Endodermal cell (in vitro differentiated cells): ENCODE measurements around the gene NOCT. TPM values are rescaled to one million over a fixed set of nuclear protein-coding genes. Genes with fewer than 3 reads are reported as not detected.

Experiments
- DNase-seq: peaks from one replicate; pipeline ENCODE4 v3.0.0-alpha.2; 2017
- H3K27ac ChIP-seq: 2 replicates; pipeline ENCODE4 v1.5.1; 2013; ENCODE audit warnings: mild to moderate bottlenecking, low read depth, low read length, moderate library complexity
- H3K27me3 ChIP-seq: 2 replicates; pipeline ENCODE4 v1.6.1; 2013; ENCODE audit warnings: mild to moderate bottlenecking, low read length, moderate library complexity; ENCODE audit not compliant: insufficient read depth, control insufficient read depth, poor library complexity, severe bottlenecking
- H3K36me3 ChIP-seq: 2 replicates; pipeline ENCODE4 v1.7.0; 2013; ENCODE audit warnings: mild to moderate bottlenecking, low read length, moderate library complexity; ENCODE audit not compliant: control insufficient read depth, insufficient read depth
- H3K4me1 ChIP-seq: one replicate; pipeline ENCODE4 v1.7.0; 2013; ENCODE audit warnings: low read length; ENCODE audit not compliant: control insufficient read depth, insufficient read depth
- H3K4me3 ChIP-seq: 2 replicates; pipeline ENCODE4 v1.5.1; 2013; ENCODE audit warnings: mild to moderate bottlenecking, low read length, moderate library complexity
- H3K9ac ChIP-seq: 2 replicates; pipeline ENCODE4 v1.6.1; 2013; ENCODE audit warnings: mild to moderate bottlenecking, low read length, moderate library complexity; ENCODE audit not compliant: poor library complexity, severe bottlenecking; ENCODE audit errors: extremely low read depth
- H3K9me3 ChIP-seq: 2 replicates; pipeline ENCODE4 v1.6.1; 2013; ENCODE audit warnings: mild to moderate bottlenecking, low read length, moderate library complexity; ENCODE audit not compliant: control insufficient read depth
- H3K27ac Mint-ChIP-seq: 2 replicates; pipeline ENCODE4 v1.8.0; 2020; ENCODE audit warnings: mixed read lengths
- H3K27me3 Mint-ChIP-seq: 2 replicates; pipeline ENCODE4 v1.8.0; 2021; ENCODE audit warnings: mild to moderate bottlenecking, mixed read lengths; ENCODE audit not compliant: insufficient read depth
- H3K36me3 Mint-ChIP-seq: 2 replicates; pipeline ENCODE4 v1.8.0; 2020; ENCODE audit warnings: low read depth, mixed read lengths
- H3K4me1 Mint-ChIP-seq: 2 replicates; pipeline ENCODE4 v1.8.0; 2020; ENCODE audit warnings: mixed read lengths
- H3K4me3 Mint-ChIP-seq: 2 replicates; pipeline ENCODE4 v1.8.0; 2020; ENCODE audit warnings: mild to moderate bottlenecking, moderate library complexity, mixed read lengths
- H3K9me3 Mint-ChIP-seq: 2 replicates; pipeline ENCODE4 v1.8.0; 2020; ENCODE audit warnings: mild to moderate bottlenecking, mixed read lengths
- WGBS, 2 experiments: methylation state at CpG; one replicate each; pipeline versions ENCODE4 v1.1.5 to v1.1.7; 2013; ENCODE audit warnings: missing lambda C conversion rate in 2 of 2, mixed read lengths in 1 of 2; ENCODE audit not compliant: insufficient coverage in 1 of 2, insufficient read length in 1 of 2; 5-methylcytosine and 5-hydroxymethylcytosine counted together
- total RNA-seq, 2 donors: library from RNA; stranded (reverse); fragmentation: NEBNext Ultra II Directional in 1 of 2; extraction: Animal tissue kit (Norgen Biotek cat#: 25700) in 1 of 2; gene quantifications; 2 replicates in 1 of 2; 3 replicates in 1 of 2; pipeline ENCODE4 v1.2.1, GENCODE V29; 2021
- TF ChIP-seq, protein P1 (sequence below): fragments of 200-600 bp; sonication (generic); conservative IDR thresholded peaks from 2 replicates; pipeline ENCODE4 v1.5.0; 2021; ENCODE audit warnings: antibody characterized with exemption, mild to moderate bottlenecking

Gene NOCT
- total RNA-seq, 2 donors from 2014 or later: 11.7 to 22.3 TPM

DNA sequence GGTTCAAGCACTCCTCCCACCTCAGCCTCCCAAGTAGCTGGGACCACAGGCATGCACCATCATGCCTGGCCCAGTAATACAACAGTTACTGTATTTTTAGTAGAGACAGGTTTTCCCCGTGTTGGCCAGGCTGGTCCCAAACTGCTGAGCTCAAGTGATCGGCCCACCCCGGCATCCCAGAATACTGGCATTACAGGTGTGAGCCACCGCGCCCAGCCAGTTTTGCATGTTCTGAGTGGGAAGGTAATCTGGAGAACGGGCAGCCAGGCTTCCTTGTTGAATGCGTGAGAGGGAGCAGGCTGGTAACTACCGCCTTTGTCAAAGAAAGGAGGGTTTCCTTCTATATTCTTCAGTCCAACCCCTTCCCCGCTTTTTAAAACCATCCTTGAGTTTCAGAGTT is 9.1 kb downstream of the NOCT start:
- no peak overlapping the region for H3K27ac ChIP-seq
- WGBS, 2 experiments: 95 to 96% methylated on average over 3 to 9 of the region's 9 CpGs
- H3K9me3 ChIP-seq: no peaks in the 10 kb centered on the region
- H3K4me3 Mint-ChIP-seq: no peak overlapping the region
- peaks cover 21% of the 10 kb centered on the region for H3K36me3 Mint-ChIP-seq
- peaks cover 17% of the 10 kb centered on the region for H3K4me1 Mint-ChIP-seq
- TF ChIP-seq, protein P1, sequence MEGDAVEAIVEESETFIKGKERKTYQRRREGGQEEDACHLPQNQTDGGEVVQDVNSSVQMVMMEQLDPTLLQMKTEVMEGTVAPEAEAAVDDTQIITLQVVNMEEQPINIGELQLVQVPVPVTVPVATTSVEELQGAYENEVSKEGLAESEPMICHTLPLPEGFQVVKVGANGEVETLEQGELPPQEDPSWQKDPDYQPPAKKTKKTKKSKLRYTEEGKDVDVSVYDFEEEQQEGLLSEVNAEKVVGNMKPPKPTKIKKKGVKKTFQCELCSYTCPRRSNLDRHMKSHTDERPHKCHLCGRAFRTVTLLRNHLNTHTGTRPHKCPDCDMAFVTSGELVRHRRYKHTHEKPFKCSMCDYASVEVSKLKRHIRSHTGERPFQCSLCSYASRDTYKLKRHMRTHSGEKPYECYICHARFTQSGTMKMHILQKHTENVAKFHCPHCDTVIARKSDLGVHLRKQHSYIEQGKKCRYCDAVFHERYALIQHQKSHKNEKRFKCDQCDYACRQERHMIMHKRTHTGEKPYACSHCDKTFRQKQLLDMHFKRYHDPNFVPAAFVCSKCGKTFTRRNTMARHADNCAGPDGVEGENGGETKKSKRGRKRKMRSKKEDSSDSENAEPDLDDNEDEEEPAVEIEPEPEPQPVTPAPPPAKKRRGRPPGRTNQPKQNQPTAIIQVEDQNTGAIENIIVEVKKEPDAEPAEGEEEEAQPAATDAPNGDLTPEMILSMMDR: no peak
- no peak overlapping the region for H3K4me3 ChIP-seq
- no peaks in the 10 kb centered on the region for H3K27me3 Mint-ChIP-seq
- DNase-seq: peak; percentile 49
- H3K27me3 ChIP-seq: no peaks in the 10 kb centered on the region
- H3K9me3 Mint-ChIP-seq: no peaks in the 10 kb centered on the region
- H3K9ac ChIP-seq: no peak overlapping the region
- peaks cover 6% of the 10 kb centered on the region for H3K4me1 ChIP-seq
- peaks cover 27% of the 10 kb centered on the region for H3K36me3 ChIP-seq
- H3K27ac Mint-ChIP-seq: peak overlapping the region; percentile 26

- no peaks in the 10 kb centered on the region for H3K9me3 Mint-ChIP-seq
- Histone ChIP-seq H3K4me3 (no peak overlapping the region), H3K9me3 (no peaks in the 10 kb centered on the region), H3K4me1 (peaks cover 4% of the 10 kb centered on the region), H3K27me3 (no peaks in the 10 kb centered on the region), H3K9ac (no peak overlapping the region), H3K36me3 (peaks cover 27% of the 10 kb centered on the region), H3K27ac (no peak overlapping the region)
- no peak overlapping the region for H3K27ac Mint-ChIP-seq
- H3K27me3 Mint-ChIP-seq: no peaks in the 10 kb centered on the region
- DNase-seq: no peak
- H3K4me3 Mint-ChIP-seq: no peak overlapping the region
- TF ChIP-seq, protein P1: no peak
- peaks cover 21% of the 10 kb centered on the region for H3K36me3 Mint-ChIP-seq
- H3K4me1 Mint-ChIP-seq: peaks cover 13% of the 10 kb centered on the region
- WGBS, 2 experiments: 80 to 94% methylated on average over 1 of the region's 1 CpG
Measured at GRCh38 chr4:139025841-139026240, 10.3 kb downstream of the NOCT start.

GRCh38 chr4:139027776-139028175 is 12.2 kb downstream of the NOCT start:
- Histone ChIP-seq H3K27me3 (no peaks in the 10 kb centered on the region), H3K9ac (no peak overlapping the region), H3K4me1 (peaks cover 4% of the 10 kb centered on the region), H3K4me3 (no peak overlapping the region), H3K36me3 (peaks cover 15% of the 10 kb centered on the region), H3K9me3 (no peaks in the 10 kb centered on the region), H3K27ac (no peak overlapping the region)
- no peak overlapping the region for H3K27ac Mint-ChIP-seq
- peaks cover 20% of the 10 kb centered on the region for H3K36me3 Mint-ChIP-seq
- TF ChIP-seq, protein P1: no peak
- H3K4me3 Mint-ChIP-seq: no peak overlapping the region
- 92 to 100% methylated on average over 2 to 5 of the region's 5 CpGs for WGBS, 2 experiments
- DNase-seq: no peak
- H3K4me1 Mint-ChIP-seq: peaks cover 11% of the 10 kb centered on the region
- H3K9me3 Mint-ChIP-seq: no peaks in the 10 kb centered on the region
- no peaks in the 10 kb centered on the region for H3K27me3 Mint-ChIP-seq
